SU-DHL-6 (cell line): ENCODE results near the gene GPSM1.

ENCODE experiments used
- H2AFZ ChIP-seq: fragments of 200-600 bp; sonication (generic); 2 replicates; pipeline ENCODE4 v1.6.1; 2014; ENCODE audit warnings: low read depth, mild to moderate bottlenecking, moderate library complexity, mixed read lengths, antibody characterized with exemption, low read length; ENCODE audit not compliant: severe bottlenecking
- H3F3A ChIP-seq: fragments of 200-600 bp; shearing (Covaris generic); 2 replicates; pipeline ENCODE4 v1.6.0; 2016; ENCODE audit warnings: antibody characterized with exemption, mild to moderate bottlenecking; ENCODE audit not compliant: insufficient read depth
- H3K27ac ChIP-seq: fragments of 200-600 bp; sonication (generic); 2 replicates; pipeline ENCODE4 v1.5.1; 2016; ENCODE audit warnings: low read depth, mild to moderate bottlenecking, low read length, moderate library complexity, mixed read lengths
- H3K27me3 ChIP-seq: fragments of 200-600 bp; sonication (generic), shearing (Covaris generic); 2 replicates; pipeline ENCODE4 v1.6.0; 2014; ENCODE audit warnings: mild to moderate bottlenecking, low read length
- H3K36me3 ChIP-seq: fragments of 200-600 bp; sonication (generic); 2 replicates; pipeline ENCODE4 v1.6.1; 2014; ENCODE audit warnings: mild to moderate bottlenecking, low read length, mixed read lengths
- H3K4me2 ChIP-seq: fragments of 300-600, 200-600 bp; shearing (Covaris generic), sonication (generic); 2 replicates; pipeline ENCODE4 v1.6.0; 2014; ENCODE audit warnings: low read length, low read depth, mild to moderate bottlenecking; ENCODE audit not compliant: poor library complexity, severe bottlenecking
- H3K4me3 ChIP-seq: fragments of 200-600 bp; sonication (generic); 2 replicates; pipeline ENCODE4 v1.5.1; 2014; ENCODE audit warnings: antibody characterized with exemption, low read length, mild to moderate bottlenecking, mixed read lengths; ENCODE audit not compliant: insufficient read depth, poor library complexity, severe bottlenecking
- H3K79me2 ChIP-seq: fragments of 200-600 bp; sonication (generic); 2 replicates; pipeline ENCODE4 v1.6.1; 2014; ENCODE audit warnings: mild to moderate bottlenecking, low read length, moderate library complexity; ENCODE audit not compliant: insufficient read depth
- H3K9ac ChIP-seq: fragments of 200-600 bp; sonication (generic); 2 replicates; pipeline ENCODE4 v1.7.0; 2014; ENCODE audit warnings: mild to moderate bottlenecking, low read length
- H3K9me2 ChIP-seq: fragments of 200-600 bp; sonication (generic); replicated peaks from 2 replicates; pipeline ENCODE4 v1.6.1; 2014; ENCODE audit warnings: low read length; ENCODE audit not compliant: insufficient read depth
- H3K9me3 ChIP-seq: fragments of 200-600 bp; sonication (generic); 2 replicates; pipeline ENCODE4 v1.6.1; 2014; ENCODE audit warnings: low read length, mixed read lengths; ENCODE audit not compliant: insufficient read depth
- H4K20me1 ChIP-seq: fragments of 200-600 bp; sonication (generic); 2 replicates; pipeline ENCODE4 v1.6.1; 2014; ENCODE audit warnings: low read depth, mild to moderate bottlenecking, antibody characterized with exemption, low read length, moderate library complexity, mixed read lengths
- EZH2phosphoT487 ChIP-seq: fragments of 200-600 bp; sonication (generic), shearing (Covaris generic); conservative IDR thresholded peaks from 2 replicates; pipeline ENCODE4 v1.6.1; 2018; ENCODE audit warnings: mild to moderate bottlenecking, antibody characterized with exemption, low read length, moderate library complexity, mixed read lengths
- TF ChIP-seq, protein P1 (sequence below): fragments of 200-600 bp; sonication (generic); IDR thresholded peaks from one replicate; pipeline ENCODE4 v1.5.1; 2017; ENCODE audit warnings: antibody characterized with exemption, mild to moderate bottlenecking, low read length, moderate library complexity; ENCODE audit not compliant: insufficient read depth, poor library complexity, severe bottlenecking

The GPSM1 gene

DNA sequence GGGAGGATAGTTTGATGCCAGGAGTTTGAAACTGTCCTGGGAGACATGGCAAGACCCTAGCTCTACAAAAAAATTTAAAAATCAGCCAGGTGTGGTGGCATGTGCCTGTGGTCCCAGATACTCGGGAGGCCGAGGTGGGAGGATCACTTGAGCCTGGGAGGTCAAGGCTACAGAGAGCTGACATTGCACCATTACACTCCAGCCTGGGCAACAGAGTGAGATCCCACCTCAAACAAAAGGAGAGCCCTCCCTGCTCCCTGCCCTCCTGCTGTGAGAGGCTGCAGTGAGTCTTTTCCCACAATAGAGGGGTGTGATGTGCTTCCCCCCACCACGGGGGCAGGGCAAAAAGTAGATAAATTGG lies 13.3 kb upstream of the GPSM1 start:
- Histone ChIP-seq H3K9ac (no peak overlapping the region), H3K4me3 (no peak overlapping the region), H3F3A (no peaks in the 10 kb centered on the region), H3K79me2 (no peaks in the 10 kb centered on the region), H3K4me2 (no peak overlapping the region), H3K9me3 (peaks cover 13% of the 10 kb centered on the region; the same call in 1 of the 2 replicates), H3K9me2 (no peaks in the 10 kb centered on the region), H3K36me3 (no peaks in the 10 kb centered on the region), H4K20me1 (no peaks in the 10 kb centered on the region), H3K27ac (no peak overlapping the region), H2AFZ (no peak overlapping the region), H3K27me3 (no peaks in the 10 kb centered on the region)
- TF ChIP-seq EZH2phosphoT487 = no peak
- TF ChIP-seq, protein P1, sequence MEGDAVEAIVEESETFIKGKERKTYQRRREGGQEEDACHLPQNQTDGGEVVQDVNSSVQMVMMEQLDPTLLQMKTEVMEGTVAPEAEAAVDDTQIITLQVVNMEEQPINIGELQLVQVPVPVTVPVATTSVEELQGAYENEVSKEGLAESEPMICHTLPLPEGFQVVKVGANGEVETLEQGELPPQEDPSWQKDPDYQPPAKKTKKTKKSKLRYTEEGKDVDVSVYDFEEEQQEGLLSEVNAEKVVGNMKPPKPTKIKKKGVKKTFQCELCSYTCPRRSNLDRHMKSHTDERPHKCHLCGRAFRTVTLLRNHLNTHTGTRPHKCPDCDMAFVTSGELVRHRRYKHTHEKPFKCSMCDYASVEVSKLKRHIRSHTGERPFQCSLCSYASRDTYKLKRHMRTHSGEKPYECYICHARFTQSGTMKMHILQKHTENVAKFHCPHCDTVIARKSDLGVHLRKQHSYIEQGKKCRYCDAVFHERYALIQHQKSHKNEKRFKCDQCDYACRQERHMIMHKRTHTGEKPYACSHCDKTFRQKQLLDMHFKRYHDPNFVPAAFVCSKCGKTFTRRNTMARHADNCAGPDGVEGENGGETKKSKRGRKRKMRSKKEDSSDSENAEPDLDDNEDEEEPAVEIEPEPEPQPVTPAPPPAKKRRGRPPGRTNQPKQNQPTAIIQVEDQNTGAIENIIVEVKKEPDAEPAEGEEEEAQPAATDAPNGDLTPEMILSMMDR = no peak

DNA sequence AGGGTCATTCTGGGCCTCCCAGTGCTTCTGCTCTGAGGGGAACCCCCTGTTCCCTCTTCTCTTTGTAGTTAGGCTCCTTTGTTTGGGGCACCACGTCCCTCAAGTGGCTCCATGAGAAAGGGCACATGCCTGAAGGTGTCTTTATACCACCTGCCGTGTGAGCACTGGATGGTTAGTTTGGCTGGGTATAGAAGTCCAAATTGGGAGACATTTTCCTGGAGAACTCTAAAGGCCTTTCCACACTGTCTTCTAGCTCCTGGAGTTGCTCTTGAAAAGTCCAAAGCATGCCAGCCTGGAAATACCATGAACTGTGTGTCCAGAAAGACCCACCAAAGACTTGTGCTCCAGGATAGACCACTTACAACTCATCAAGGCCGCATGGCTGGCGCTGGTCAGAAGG lies 12.4 kb upstream of the GPSM1 start:
- Histone ChIP-seq H3K4me2 (no peak overlapping the region), H3K27me3 (no peaks in the 10 kb centered on the region), H3K9ac (no peak overlapping the region), H3K79me2 (no peaks in the 10 kb centered on the region), H3K27ac (no peak overlapping the region), H3K9me3 (peaks cover 13% of the 10 kb centered on the region; the same call in 1 of the 2 replicates), H3K4me3 (no peak overlapping the region), H3F3A (no peaks in the 10 kb centered on the region), H4K20me1 (no peaks in the 10 kb centered on the region), H3K9me2 (no peaks in the 10 kb centered on the region), H3K36me3 (no peaks in the 10 kb centered on the region), H2AFZ (no peak overlapping the region)
- no peak for TF ChIP-seq EZH2phosphoT487
- TF ChIP-seq, protein P1 = no peak

DNA sequence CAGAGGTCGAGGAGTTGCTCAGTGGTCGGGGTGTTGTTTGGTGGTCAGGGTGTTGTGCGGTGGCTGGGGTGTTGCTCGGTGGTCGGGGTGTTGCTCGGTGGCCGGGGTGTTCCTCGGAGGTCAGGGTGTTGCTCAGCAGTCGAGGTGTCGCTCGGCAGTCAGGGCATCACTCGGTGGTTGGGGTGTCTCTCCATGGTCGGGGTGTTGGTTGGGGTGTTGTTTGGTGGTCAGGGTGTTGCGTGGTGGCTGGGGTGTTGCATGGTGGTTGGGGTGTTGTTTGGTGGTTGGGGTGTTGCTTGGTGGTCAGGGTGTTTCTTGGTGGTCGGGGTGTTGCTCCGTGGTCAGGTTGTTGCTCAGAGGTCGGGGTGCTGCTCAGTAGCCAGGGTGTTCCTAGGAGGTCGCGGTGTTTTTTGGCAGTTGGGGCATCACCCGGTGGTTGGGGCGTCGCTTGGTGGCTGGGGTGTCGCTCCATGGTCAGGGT lies 11.0 kb upstream of the GPSM1 start:
- Histone ChIP-seq H4K20me1 (no peaks in the 10 kb centered on the region), H3K79me2 (no peaks in the 10 kb centered on the region), H3K9me2 (no peaks in the 10 kb centered on the region), H2AFZ (no peak overlapping the region), H3K9me3 (peaks cover 13% of the 10 kb centered on the region; the same call in 1 of the 2 replicates), H3F3A (no peaks in the 10 kb centered on the region), H3K4me2 (no peak overlapping the region), H3K9ac (no peak overlapping the region), H3K4me3 (no peak overlapping the region), H3K36me3 (no peaks in the 10 kb centered on the region), H3K27ac (no peak overlapping the region), H3K27me3 (no peaks in the 10 kb centered on the region)
- TF ChIP-seq EZH2phosphoT487 = no peak
- TF ChIP-seq, protein P1 = no peak
